Stimulated activated CD8-positive, alpha-beta memory T cell treated with anti-CD3 and anti-CD28 coated beads, Interleukin-4, amount 100 ng/mL, for 24 hours (primary cell): ENCODE measurements around the gene RELA.
A peak's percentile ranks its signal among the peaks of the same experiment; 100 is the strongest.
"Not testable (repeated sequence)": the region's sequence is repeated elsewhere in the genome, so short reads cannot be mapped to it uniquely, and the experiment has no call there.

Experiments used
- DNase-seq: peaks from one replicate; pipeline ENCODE4 v3.0.0-alpha.2; 2020; ENCODE audit warnings: low read depth

Gene RELA

DNA sequence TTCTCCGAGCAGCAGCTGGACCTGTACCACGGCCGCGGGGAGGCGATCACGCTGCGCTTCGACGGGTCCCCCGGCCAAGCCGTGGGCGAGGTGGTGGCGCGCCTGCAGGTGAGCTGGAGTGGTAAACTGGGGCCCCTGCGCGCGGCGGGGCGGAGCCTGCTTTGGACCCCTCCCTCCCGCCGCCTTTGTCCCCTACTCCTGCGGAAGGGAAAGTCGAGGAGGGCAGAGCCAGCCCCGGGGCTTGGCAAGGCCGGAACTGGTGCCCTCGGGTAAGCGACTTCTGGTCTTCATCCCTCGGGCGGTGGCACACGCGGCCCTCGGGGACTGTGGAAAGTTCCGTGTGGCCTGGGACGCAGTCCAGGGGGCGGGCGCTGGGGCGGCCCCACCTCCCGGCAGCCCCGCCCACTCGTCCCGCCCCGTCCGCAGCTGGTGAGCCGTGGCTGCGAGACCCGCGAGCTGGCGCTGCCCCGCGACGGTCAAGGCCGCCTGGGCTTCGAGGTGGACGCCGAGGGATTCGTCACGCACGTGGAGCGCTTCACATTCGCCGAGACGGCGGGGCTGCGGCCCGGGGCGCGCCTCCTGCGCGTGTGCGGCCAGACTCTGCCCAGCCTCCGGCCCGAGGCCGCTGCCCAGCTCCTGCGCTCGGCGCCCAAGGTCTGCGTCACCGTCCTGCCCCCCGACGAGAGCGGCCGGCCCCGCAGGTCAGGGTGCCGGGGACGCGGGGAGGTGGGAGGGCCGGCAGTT lies 15.6 kb downstream of the RELA start:
- DNase-seq: no peak

DNA sequence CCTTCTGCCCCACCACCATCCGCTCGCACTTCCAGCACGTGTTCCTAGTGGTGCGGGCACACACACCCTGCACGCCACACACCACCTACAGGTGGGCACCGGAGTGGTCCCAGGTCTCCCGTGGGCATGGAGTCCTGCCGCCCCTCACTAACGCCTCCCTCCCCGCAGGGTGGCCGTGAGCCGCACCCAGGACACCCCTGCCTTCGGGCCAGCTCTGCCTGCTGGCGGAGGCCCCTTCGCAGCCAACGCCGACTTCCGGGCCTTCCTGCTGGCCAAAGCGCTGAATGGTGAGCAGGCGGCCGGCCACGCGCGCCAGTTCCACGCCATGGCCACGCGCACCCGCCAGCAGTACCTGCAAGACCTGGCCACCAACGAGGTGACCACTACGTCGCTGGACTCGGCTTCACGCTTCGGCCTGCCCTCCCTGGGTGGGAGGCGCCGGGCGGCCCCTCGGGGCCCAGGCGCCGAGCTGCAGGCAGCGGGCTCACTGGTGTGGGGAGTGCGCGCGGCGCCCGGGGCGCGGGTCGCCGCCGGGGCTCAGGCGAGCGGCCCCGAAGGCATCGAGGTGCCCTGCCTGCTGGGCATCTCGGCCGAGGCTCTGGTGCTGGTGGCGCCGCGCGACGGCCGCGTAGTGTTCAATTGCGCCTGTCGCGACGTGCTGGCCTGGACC lies 16.3 kb downstream of the RELA start:
- DNase-seq: no peak

- DNase-seq: no peak
Observed at GRCh38 chr11:65645710-65646109, 17.0 kb downstream of the RELA start.

DNA sequence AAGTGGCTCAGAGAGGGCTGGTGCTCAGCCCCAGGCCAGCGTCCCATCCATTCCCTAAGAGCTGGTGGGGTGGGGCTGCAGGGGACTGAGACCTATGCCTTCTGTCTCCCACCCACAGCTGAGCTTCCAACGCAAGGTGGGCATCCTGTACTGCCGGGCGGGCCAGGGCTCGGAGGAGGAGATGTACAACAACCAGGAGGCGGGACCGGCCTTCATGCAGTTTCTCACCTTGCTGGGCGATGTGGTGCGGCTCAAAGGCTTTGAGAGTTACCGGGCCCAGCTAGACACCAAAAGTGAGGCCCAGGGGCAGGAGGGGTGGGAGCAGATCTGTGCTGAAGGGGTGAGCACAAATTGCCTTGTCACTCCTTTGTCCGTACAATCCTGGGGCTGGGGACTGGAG lies 17.9 kb downstream of the RELA start:
- DNase-seq: no peak

- DNase-seq: no peak
Observed at GRCh38 chr11:65643971-65644370, 18.7 kb downstream of the RELA start.

DNA sequence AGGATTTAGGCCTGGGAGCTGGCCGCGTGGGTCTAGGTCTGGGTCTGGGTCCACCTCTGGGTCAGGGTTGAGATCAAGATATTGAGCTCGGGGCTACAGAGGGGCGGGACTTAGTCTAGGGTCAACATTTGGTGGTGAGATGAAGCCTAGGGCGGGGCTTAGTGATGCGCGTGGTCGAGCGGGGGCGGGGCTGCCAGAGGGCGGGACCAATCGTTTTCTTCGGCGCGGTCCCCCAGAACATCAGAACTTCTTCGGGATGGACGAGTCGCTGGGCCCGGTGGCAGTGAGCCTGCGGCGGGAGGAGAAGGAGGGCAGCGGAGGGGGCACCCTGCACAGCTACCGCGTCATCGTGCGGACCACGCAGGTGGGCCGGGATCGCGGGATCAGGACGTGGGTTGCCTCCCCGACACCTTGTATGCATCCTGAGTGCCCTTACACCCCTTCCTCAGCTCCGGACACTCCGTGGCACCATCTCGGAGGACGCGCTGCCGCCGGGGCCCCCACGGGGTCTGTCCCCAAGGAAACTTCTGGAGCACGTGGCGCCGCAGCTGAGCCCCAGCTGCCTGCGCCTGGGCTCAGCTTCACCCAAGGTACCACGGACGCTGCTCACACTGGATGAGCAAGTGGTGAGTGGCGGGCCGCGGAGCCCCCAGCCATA lies 20.6 kb downstream of the RELA start:
- no peak for DNase-seq

GRCh38 chr11:65641297-65642013 lies 21.3 kb downstream of the RELA start:
- no peak for DNase-seq

DNA sequence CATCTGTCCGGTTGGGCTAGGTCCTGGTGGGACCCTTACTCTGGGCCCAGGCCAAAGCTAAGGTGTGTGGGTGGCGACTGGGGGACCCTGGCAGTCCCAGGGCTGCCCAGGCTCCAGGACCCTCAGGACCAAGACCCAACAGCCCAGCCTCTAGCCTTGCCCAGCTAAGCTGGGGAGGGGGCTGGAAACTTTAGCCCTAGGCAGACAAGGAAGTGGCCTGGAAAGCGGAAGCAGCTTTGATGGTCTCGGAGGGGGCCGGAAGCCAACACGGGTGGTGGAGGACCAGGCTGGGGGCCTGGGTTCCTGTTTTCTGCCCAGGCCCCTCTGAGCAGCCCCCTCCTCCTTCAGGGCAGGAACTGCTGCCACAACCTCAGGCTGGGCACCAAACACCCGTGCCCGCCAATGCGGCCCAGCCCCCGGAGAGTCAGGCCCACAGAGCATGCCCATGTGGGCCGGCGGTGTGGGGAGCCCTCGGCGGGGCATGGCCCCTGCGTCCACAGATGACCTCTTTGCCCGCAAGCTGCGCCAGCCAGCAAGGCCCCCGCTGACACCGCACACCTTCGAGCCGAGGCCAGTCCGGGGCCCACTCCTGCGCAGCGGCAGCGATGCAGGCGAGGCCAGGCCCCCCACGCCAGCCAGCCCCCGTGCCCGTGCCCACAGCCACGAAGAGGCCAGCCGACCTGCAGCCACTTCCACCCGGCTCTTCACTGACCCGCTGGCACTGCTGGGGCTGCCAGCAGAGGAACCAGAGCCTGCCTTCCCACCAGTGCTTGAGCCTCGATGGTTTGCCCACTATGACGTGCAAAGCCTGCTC lies 22.0 kb downstream of the RELA start:
- DNase-seq: no peak

DNA sequence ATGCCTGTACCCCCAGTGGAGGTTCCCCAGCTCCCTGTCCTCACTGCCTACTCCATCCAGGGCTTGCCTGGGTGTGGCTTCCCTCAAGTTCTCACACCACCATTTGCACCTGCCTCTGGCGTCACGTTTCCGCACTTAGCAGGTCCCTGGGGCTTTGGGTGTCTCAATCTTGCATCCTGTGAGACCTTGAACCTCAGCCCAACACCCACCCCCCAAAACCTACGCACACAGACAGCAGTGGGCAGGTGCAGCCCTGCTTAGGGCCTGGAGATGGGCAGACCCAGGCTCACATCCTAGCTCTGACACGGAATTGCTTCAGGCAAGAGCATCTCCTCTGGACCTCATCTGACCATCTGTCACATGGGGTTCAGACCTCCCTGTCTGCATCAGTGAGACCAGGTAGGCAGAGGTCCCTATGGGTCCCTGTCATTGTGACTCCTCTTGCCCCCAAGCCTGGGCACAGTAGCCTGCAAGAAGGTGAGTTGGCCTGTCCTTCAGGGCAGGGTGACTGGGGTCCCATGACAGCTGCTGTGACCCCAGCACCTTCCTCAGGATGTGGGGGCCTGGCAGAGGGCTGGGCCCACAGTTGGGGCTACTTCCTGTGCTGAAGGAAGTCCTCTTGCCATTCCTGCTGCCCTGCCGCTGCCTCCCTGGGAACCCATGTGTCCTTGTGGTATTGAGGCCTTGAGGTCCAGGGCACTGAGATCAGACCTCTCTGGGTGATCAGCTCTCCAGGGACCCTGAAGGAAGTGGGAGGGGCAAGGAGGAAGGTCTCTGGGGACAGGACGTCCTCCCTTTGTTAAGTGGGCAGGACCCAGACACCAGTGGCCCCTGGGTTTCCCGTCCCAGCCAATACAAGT lies 22.9 kb downstream of the RELA start:
- DNase-seq: no peak

DNA sequence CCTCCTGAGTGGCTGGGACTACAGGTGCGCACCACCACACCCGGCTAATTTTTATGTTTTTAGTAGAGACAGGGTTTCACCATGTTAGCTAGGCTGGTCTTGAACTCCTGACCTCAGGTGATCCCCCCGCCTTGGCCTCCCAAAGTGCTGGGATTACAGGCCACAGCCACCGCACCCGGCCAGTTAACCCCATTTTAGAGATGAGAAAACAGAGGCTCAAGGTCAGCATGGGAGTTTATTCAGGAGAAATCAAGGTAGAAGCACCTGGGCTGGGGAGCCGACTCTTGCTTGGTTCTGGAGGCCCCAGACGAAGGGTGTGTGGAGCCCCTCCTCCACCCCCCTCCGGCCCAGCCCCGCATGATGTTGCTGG lies 23.5 kb downstream of the RELA start:
- DNase-seq: not testable (repeated sequence)

DNA sequence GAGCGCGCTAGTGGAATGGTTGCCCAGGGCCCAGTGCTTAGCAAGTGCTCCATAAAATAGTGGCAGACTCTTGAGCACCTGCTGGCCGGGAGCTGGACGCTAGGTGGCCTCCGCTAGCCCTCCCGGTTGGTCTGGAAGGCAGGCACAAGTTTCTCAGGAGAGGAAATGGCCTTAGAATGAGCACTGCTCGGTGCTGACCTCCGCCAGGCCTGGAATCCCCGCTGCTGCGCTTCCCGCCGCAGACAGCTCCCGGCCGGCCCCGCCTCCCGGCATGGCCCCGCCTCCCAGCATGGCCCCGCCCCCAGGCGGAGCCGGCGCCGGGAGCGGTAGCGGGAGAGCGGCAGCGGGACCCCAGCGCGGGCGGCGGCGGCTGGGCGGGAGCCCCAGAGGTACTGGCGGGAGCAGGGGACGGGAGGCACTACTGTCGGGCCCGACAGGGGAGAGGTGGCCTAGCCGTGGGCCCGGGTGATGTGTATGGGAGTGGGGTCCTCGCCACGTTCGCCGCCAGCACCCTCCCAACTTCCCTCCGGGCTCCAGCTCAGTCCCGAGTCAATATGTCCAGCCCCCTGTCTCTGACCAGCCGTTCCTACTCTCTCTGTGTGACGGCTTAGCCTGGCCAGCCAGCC lies 24.8 kb downstream of the RELA start, which contains the start of gene SIPA1:
TSS of gene SIPA1 (plus strand) at position 308 of the 626 bp plus-strand sequence. CDS start 2,821 bp downstream, outside the sequence.
- DNase-seq: peak; percentile 64

DNA sequence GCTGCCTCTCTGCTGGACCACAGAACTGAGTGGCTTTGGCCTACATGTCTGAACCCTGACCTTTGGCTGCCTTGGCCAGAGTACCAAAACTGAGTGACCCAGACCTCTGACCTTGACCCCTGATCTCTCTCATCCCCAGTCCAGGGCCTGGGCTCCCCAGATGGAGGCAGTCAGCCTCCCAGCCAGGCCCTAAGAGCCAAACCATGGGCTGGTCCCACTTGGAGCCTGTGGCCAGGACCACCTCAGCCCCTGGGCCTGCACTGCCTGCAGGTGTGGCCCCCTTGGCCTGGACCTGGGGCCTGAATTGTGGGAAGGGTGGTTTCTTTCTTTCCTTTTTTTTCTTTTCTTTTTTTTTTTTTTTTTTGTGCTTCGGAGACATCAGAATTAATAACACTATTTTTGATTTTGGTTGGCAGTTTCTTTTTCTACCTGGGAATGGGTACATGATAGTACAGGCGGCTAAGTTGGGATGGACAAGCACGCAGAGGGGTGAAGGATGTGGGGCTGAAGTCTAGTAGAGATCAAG lies 25.6 kb downstream of the RELA start:
- no peak for DNase-seq

- DNase-seq: no peak
Observed at GRCh38 chr11:65636108-65637031, 26.3 kb downstream of the RELA start.

DNA sequence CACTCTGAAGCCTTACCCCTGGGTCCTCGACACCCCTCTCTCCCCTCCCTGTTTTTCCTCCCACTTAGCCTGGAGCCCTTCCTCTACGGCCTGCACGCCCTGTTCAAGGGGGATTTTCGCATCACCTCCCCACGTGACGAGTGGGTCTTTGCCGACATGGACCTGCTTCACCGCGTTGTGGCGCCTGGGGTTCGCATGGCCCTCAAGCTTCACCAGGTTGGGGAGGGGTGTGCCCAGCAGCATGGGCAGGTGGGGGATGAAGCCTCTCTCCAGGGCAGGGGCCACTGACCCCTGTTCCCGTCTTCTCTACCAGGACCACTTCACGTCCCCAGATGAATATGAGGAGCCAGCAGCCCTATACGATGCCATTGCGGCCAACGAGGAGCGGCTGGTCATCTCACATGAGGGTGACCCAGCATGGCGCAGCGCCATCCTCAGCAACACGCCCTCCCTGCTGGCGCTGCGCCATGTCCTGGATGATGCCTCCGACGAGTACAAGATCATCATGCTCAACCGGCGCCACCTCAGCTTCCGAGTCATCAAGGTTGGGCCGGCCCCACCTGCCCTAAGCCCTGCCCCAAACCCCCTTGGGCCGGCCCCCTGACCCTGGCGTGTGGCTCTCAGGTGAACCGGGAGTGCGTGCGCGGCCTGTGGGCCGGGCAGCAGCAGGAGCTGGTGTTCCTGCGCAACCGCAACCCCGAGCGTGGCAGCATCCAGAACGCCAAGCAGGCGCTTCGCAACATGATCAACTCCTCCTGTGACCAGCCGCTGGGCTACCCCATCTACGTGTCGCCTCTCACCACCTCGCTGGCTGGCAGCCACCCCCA lies 27.6 kb downstream of the RELA start:
- no peak for DNase-seq

DNA sequence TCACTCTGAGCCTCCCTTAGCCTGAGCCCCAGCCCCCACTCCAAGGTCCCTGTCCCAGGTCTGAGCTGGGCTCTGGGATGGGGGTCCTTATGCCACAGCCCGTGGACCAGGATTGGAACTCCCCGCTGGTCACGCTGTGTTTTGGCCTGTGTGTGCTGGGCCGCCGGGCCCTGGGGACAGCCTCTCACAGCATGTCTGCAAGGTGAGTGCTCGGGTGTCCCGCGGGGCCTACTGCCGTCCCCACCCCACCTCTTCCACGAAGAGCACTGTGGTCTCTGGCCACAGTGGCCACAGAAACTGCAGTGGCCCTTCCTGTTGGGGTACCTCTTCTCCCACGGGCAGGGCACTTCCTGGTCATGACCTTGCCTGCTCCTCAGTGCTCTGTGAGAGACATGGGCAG lies 28.3 kb downstream of the RELA start:
- no peak for DNase-seq

DNA sequence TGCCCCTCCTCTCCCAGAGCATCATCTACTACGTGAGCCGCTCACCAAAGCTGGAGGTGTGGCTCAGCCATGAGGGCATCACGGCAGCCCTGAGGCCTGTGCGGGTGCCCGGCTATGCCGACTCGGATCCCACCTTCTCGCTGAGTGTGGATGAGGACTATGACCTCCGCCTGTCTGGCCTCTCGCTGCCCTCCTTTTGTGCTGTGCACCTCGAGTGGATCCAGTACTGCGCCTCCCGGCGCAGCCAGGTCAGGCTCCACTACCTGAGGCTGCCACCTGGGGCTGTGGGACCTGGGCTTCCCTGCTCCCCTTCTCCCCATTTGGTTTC lies 28.6 kb downstream of the RELA start:
- DNase-seq: no peak

DNA sequence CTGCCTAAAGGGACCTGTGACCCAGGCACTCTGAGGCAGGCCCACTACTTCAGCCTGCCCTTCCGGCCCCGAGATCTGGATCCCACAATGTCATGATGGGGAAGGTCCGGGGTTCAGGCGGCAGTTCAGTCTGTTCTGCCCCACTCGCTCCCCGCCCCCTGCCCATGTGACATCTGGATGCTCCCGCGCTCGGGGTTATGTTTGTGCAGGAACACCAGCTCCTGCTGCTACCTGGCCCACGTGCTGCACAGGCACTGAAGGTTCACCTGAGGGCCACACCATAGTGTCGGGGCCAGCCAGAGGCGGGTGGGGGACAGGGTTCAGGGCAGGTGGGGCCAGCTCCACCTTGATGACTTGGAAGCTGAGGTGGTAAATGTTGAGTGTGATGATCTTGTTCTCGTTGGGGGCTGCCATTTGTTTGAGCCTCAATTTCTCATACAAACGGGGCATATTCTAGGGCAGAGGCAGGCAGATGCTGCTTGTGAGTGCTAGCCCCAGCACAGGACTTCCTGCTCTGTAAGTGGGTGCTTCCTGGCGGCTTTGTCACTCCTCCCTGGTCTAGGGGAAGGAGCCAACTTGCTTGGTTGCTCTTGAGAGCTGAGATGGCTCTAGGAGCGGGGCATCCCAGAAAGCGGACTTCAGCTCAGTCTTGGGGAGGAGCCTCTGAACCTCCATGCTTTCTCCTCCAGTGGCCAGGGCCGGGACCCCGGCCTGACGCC lies 29.2 kb downstream of the RELA start:
- DNase-seq: no peak
